HFFc6 (cell line): ENCODE measurements around the gene RAB11FIP3. TPM values are rescaled to one million over a fixed set of nuclear protein-coding genes. Genes with fewer than 3 reads are reported as not detected.

Experiments used
- DNase-seq: peaks from one replicate; pipeline ENCODE4 v3.0.0-alpha.2; 2018
- H3K27ac Mint-ChIP-seq: 2 replicates; pipeline ENCODE4 v1.8.0; 2020; ENCODE audit warnings: mild to moderate bottlenecking, mixed read lengths
- H3K27me3 Mint-ChIP-seq: 2 replicates; pipeline ENCODE4 v1.8.0; 2021; ENCODE audit warnings: mild to moderate bottlenecking, moderate library complexity, mixed read lengths; ENCODE audit not compliant: insufficient read depth
- H3K36me3 Mint-ChIP-seq: 2 replicates; pipeline ENCODE4 v1.8.0; 2021; ENCODE audit warnings: low read depth, mixed read lengths
- H3K4me1 Mint-ChIP-seq: 2 replicates; pipeline ENCODE4 v1.8.0; 2020; ENCODE audit warnings: low read depth, mixed read lengths
- H3K4me3 Mint-ChIP-seq: 2 replicates; pipeline ENCODE4 v1.8.0; 2020; ENCODE audit warnings: mild to moderate bottlenecking, moderate library complexity, mixed read lengths
- H3K9me3 Mint-ChIP-seq: 2 replicates; pipeline ENCODE4 v1.8.0; 2020; ENCODE audit warnings: mild to moderate bottlenecking, mixed read lengths
- CTCF ChIP-seq: fragments of 200-600 bp; sonication (generic); IDR thresholded peaks from 2 replicates; pipeline ENCODE4 v1.5.0; 2021; ENCODE audit warnings: antibody characterized with exemption, mild to moderate bottlenecking
- total RNA-seq, 6 experiments: library from RNA; stranded (reverse); fragmentation: NEBNext Ultra II Directional; extraction: Animal tissue kit (Norgen Biotek cat#: 25700); gene quantifications; 2 replicates in 1 of 6; 3 replicates in 5 of 6; pipeline ENCODE4 v1.2.3, GENCODE V29; 2021

The RAB11FIP3 gene
- total RNA-seq, 6 experiments from 2014 or later: 30.3 to 36.9 (median 33.9) TPM

- Mint-ChIP-seq H3K9me3 (no peaks in the 10 kb centered on the region), H3K4me3 (no peak overlapping the region), H3K27ac (no peak overlapping the region), H3K4me1 (peaks cover 4% of the 10 kb centered on the region; the same call in 1 of the 2 replicates), H3K27me3 (no peaks in the 10 kb centered on the region; the same call in none of the 2 replicates), H3K36me3 (peaks cover 5% of the 10 kb centered on the region; the same call in 1 of the 2 replicates)
- TF ChIP-seq CTCF: no peak
- DNase-seq: no peak
Observed at GRCh38 chr16:544517-544916, 119.1 kb downstream of the RAB11FIP3 start.

- Mint-ChIP-seq H3K27me3 (no peaks in the 10 kb centered on the region; the same call in none of the 2 replicates), H3K27ac (no peak overlapping the region), H3K36me3 (peaks cover 4% of the 10 kb centered on the region; the same call in 1 of the 2 replicates), H3K9me3 (no peaks in the 10 kb centered on the region), H3K4me3 (no peak overlapping the region), H3K4me1 (no peaks in the 10 kb centered on the region)
- DNase-seq: no peak
- no peak for TF ChIP-seq CTCF
Observed at GRCh38 chr16:546909-547770, 121.7 kb downstream of the RAB11FIP3 start.

GRCh38 chr16:548586-548985, 123.1 kb downstream of the RAB11FIP3 start:
- no peak for TF ChIP-seq CTCF
- H3K4me3 Mint-ChIP-seq: no peak overlapping the region
- no peak for DNase-seq
- no peaks in the 10 kb centered on the region for H3K4me1 Mint-ChIP-seq
- H3K36me3 Mint-ChIP-seq: no peaks in the 10 kb centered on the region
- no peaks in the 10 kb centered on the region; the same call in none of the 2 replicates for H3K27me3 Mint-ChIP-seq
- no peaks in the 10 kb centered on the region for H3K9me3 Mint-ChIP-seq
- no peak overlapping the region for H3K27ac Mint-ChIP-seq

- no peaks in the 10 kb centered on the region; the same call in none of the 2 replicates for H3K27me3 Mint-ChIP-seq
- H3K9me3 Mint-ChIP-seq: no peaks in the 10 kb centered on the region
- peak; percentile 38; the same call in 1 of the 2 replicates for TF ChIP-seq CTCF
- peaks cover 6% of the 10 kb centered on the region for H3K4me1 Mint-ChIP-seq
- no peak overlapping the region for H3K27ac Mint-ChIP-seq
- no peak for DNase-seq
- H3K4me3 Mint-ChIP-seq: no peak overlapping the region
- H3K36me3 Mint-ChIP-seq: no peaks in the 10 kb centered on the region
Observed at GRCh38 chr16:549544-550263, 124.3 kb downstream of the RAB11FIP3 start.

GRCh38 chr16:551210-551609, 125.8 kb downstream of the RAB11FIP3 start:
- H3K36me3 Mint-ChIP-seq: no peaks in the 10 kb centered on the region
- no peaks in the 10 kb centered on the region for H3K27me3 Mint-ChIP-seq
- no peak for DNase-seq
- H3K4me1 Mint-ChIP-seq: peaks cover 8% of the 10 kb centered on the region
- TF ChIP-seq CTCF: no peak
- no peak overlapping the region for H3K4me3 Mint-ChIP-seq
- H3K27ac Mint-ChIP-seq: no peak overlapping the region
- H3K9me3 Mint-ChIP-seq: no peaks in the 10 kb centered on the region
